ENCODE data around the gene PIGQ. TPM values are rescaled to one million over a fixed set of nuclear protein-coding genes. Genes with fewer than 3 reads are reported as not detected.

Gene PIGQ
- total RNA-seq, 2 experiments from 2014 or later: 22.8 to 27.0 TPM

DNA sequence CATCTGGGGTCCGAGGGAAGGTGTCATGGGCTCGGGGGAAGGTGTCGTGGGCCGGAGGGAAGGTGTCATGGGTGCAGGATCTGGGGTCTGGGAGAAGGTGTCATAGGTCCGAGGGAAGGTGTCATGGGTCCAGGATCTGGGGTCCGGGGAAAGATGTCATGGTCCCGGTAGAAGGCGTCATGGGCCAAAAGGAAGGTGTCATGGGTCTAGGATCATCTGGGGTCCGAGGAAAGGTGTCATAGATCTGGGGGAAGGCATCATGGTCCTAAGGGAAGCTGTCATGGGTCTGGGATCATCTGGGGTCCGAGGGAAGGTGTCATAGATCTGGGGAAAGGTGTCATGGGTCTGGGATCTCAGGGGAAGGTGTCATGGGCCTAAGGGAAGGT lies 21.0 kb downstream of the PIGQ start:
- H3K27me3 ChIP-seq (ENCODE audit: control insufficient read depth in 1 of 2, insufficient read depth in 2 of 2, low read length in 2 of 2): no peaks in the 10 kb centered on the region
- Mint-ChIP-seq H3K9me3 (no peaks in the 10 kb centered on the region), H3K27ac (peak overlapping the region; percentile 82), H3K36me3 (ENCODE audit: low read depth) (peaks cover 17% of the 10 kb centered on the region), H3K4me3 (peak overlapping the region; percentile 93), H3K4me1 (ENCODE audit: low read depth) (peaks cover 16% of the 10 kb centered on the region), H3K27me3 (no peaks in the 10 kb centered on the region)
- TF ChIP-seq, protein P1, sequence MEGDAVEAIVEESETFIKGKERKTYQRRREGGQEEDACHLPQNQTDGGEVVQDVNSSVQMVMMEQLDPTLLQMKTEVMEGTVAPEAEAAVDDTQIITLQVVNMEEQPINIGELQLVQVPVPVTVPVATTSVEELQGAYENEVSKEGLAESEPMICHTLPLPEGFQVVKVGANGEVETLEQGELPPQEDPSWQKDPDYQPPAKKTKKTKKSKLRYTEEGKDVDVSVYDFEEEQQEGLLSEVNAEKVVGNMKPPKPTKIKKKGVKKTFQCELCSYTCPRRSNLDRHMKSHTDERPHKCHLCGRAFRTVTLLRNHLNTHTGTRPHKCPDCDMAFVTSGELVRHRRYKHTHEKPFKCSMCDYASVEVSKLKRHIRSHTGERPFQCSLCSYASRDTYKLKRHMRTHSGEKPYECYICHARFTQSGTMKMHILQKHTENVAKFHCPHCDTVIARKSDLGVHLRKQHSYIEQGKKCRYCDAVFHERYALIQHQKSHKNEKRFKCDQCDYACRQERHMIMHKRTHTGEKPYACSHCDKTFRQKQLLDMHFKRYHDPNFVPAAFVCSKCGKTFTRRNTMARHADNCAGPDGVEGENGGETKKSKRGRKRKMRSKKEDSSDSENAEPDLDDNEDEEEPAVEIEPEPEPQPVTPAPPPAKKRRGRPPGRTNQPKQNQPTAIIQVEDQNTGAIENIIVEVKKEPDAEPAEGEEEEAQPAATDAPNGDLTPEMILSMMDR (IDR thresholded peaks at IDR 0.05): no peak
- no peaks in the 10 kb centered on the region for H3K9me3 ChIP-seq (ENCODE audit: control insufficient read depth in 1 of 2, insufficient read depth in 1 of 2, low read length in 2 of 2)
- peak overlapping the region; percentile 61 for H3K4me3 ChIP-seq (ENCODE audit: low read length)
- ChIA-PET POLR2A (interaction anchor here (0.6 to 1.3 kb wide), 6 partner anchors 12 to 66 kb away, joined by 3 to 7 read pairs (median 3); partner anchors contain the start of genes CAPN15 and METTL26), CTCF (no interaction called here)
- DNase-seq (no peak), ATAC-seq (ENCODE audit: poor library complexity) (no peak)
- intact Hi-C loops (cut with DNase I, micrococcal nuclease): loop anchor here in 1 of 2 experiments (1.0 to 5.0 kb wide), 2 partner anchors 22 to 71 kb away; partner anchors contain the start of gene PIGQ
- H3K36me3 ChIP-seq (ENCODE audit: insufficient read depth, low read length): peaks cover 2% of the 10 kb centered on the region
- H3K27ac ChIP-seq (ENCODE audit: low read depth in 1 of 2, low read length in 2 of 2): no peak overlapping the region
- peaks cover 42% of the 10 kb centered on the region for H3K4me1 ChIP-seq (ENCODE audit: insufficient read depth, low read length)

DNA sequence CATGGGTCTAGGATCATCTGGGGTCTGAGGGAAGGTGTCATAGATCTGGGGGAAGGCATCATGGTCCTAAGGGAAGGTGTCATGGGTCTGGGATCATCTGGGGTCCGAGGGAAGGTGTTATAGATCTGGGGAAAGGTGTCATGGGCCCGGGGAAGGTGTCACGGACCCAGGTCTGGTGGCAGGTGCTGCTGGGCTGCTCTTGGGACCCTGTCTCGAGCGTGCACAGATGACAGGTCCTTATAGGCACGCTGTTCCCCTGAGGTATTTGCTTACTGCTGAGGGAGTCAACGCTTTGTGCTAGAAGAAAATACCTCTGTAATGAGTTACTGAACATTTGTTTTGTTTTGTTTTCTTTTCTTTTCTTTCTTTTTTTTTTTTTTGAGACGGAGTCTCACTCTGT lies 21.5 kb downstream of the PIGQ start:
- intact Hi-C loops (cut with DNase I, micrococcal nuclease): loop anchor here in 1 of 2 experiments (5.0 kb wide), 1 partner anchor 71 kb away; no protein-coding TSS in a partner anchor
- peaks cover 42% of the 10 kb centered on the region for H3K4me1 ChIP-seq (ENCODE audit: insufficient read depth, low read length)
- Mint-ChIP-seq H3K9me3 (no peaks in the 10 kb centered on the region), H3K27me3 (no peaks in the 10 kb centered on the region), H3K4me3 (peak overlapping the region; percentile 93), H3K36me3 (ENCODE audit: low read depth) (peaks cover 17% of the 10 kb centered on the region), H3K4me1 (ENCODE audit: low read depth) (peaks cover 16% of the 10 kb centered on the region), H3K27ac (peak overlapping the region; percentile 82)
- no peaks in the 10 kb centered on the region for H3K27me3 ChIP-seq (ENCODE audit: control insufficient read depth in 1 of 2, insufficient read depth in 2 of 2, low read length in 2 of 2)
- H3K9me3 ChIP-seq (ENCODE audit: control insufficient read depth in 1 of 2, insufficient read depth in 1 of 2, low read length in 2 of 2): no peaks in the 10 kb centered on the region
- ATAC-seq (ENCODE audit: poor library complexity) (no peak), DNase-seq (no peak)
- POLR2A ChIA-PET: no interaction called here
- H3K27ac ChIP-seq (ENCODE audit: low read depth in 1 of 2, low read length in 2 of 2): no peak overlapping the region
- TF ChIP-seq, protein P1 (IDR thresholded peaks at IDR 0.05): no peak
- peak overlapping the region; percentile 61 for H3K4me3 ChIP-seq (ENCODE audit: low read length)
- CTCF ChIA-PET: no interaction called here
- peaks cover 2% of the 10 kb centered on the region for H3K36me3 ChIP-seq (ENCODE audit: insufficient read depth, low read length)

DNA sequence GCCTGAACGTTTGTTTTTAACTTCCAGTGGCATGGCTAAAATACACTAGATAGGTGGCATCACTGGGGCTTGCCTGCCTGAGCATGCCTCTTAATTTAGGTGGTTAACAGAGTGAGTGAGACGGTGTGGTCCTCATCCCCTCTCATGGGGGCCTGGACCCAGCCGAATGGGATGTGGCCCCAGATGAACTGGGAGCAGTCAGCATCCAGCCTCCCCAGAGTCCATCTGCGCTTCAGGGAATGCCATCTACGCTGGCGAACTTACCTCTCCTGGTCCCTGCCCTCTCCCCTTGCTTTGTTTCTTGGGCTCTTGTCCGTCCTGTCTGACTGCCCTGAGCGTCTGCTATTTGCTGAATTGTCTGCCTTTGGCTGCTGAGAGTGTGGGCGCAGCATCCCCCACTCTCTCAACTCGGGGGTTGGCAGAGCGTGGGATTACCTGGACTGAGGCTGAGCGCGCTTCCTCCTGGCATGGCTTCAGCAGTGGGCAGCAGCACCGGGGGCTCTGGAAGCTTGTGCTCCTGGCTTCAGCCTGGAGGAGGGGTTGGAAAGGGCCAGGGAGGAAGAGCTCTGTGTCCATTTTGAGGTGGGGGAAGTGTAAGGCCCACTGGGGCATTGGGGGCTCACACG lies 22.2 kb downstream of the PIGQ start:
- Histone ChIP-seq H3K4me1 (ENCODE audit: insufficient read depth, low read length) (peaks cover 41% of the 10 kb centered on the region), H3K36me3 (ENCODE audit: insufficient read depth, low read length) (peaks cover 2% of the 10 kb centered on the region), H3K9me3 (ENCODE audit: control insufficient read depth in 1 of 2, insufficient read depth in 1 of 2, low read length in 2 of 2) (no peaks in the 10 kb centered on the region), H3K27ac (ENCODE audit: low read depth in 1 of 2, low read length in 2 of 2) (no peak overlapping the region), H3K4me3 (ENCODE audit: low read length) (no peak overlapping the region), H3K27me3 (ENCODE audit: control insufficient read depth in 1 of 2, insufficient read depth in 2 of 2, low read length in 2 of 2) (no peaks in the 10 kb centered on the region)
- Mint-ChIP-seq H3K27me3 (no peaks in the 10 kb centered on the region), H3K36me3 (ENCODE audit: low read depth) (peaks cover 17% of the 10 kb centered on the region), H3K4me3 (peak overlapping the region; percentile 93), H3K27ac (peak overlapping the region; percentile 82), H3K4me1 (ENCODE audit: low read depth) (peaks cover 16% of the 10 kb centered on the region), H3K9me3 (no peaks in the 10 kb centered on the region)
- TF ChIP-seq, protein P1 (IDR thresholded peaks at IDR 0.05): no peak
- ChIA-PET CTCF (no interaction called here), POLR2A (interaction anchor here (1.8 kb wide), 1 partner anchor 44 kb away, joined by 7 read pairs; the partner anchor contains the start of gene METTL26)
- DNase-seq: no peak
- no peak for ATAC-seq (ENCODE audit: poor library complexity)
- intact Hi-C loops (cut with DNase I, micrococcal nuclease): loop anchor here in 1 of 2 experiments (5.0 kb wide), 1 partner anchor 70 kb away; no protein-coding TSS in a partner anchor

Data from CD4-positive, alpha-beta T cell (primary cell).